AG08396 (cell line): Measurements from ENCODE around the gene UBE2I.
A peak's percentile ranks its signal among the peaks of the same experiment; 100 is the strongest.
"Not testable (repeated sequence)": the region's sequence is repeated elsewhere in the genome, so short reads cannot be mapped to it uniquely, and the experiment has no call there.

Experiments
- DNase-seq: peaks from one replicate; pipeline ENCODE4 v3.0.0; 2012; ENCODE audit warnings: low spot score, mixed read lengths

The UBE2I gene

GRCh38 chr16:1277617-1278282 is 31.7 kb upstream of the UBE2I start:
- no peak for DNase-seq

- DNase-seq: no peak
Measured at GRCh38 chr16:1278477-1278876, 31.0 kb upstream of the UBE2I start.

GRCh38 chr16:1279081-1279944 is 30.1 kb upstream of the UBE2I start:
- no peak for DNase-seq

- no peak for DNase-seq
Measured at GRCh38 chr16:1279945-1280589, 29.4 kb upstream of the UBE2I start.

GRCh38 chr16:1280783-1281182 is 28.7 kb upstream of the UBE2I start:
- DNase-seq: no peak

GRCh38 chr16:1281517-1281916 is 27.9 kb upstream of the UBE2I start:
- no peak for DNase-seq

GRCh38 chr16:1282324-1282973 is 27.0 kb upstream of the UBE2I start:
- DNase-seq: no peak

GRCh38 chr16:1283296-1283695 is 26.1 kb upstream of the UBE2I start:
- no peak for DNase-seq

- DNase-seq: no peak
Measured at GRCh38 chr16:1283996-1284616, 25.3 kb upstream of the UBE2I start.

- no peak for DNase-seq
Measured at GRCh38 chr16:1285669-1286512, 23.5 kb upstream of the UBE2I start.

- DNase-seq: no peak
Measured at GRCh38 chr16:1286513-1287094, 22.8 kb upstream of the UBE2I start.

GRCh38 chr16:1287982-1288670 is 21.3 kb upstream of the UBE2I start:
- DNase-seq: peak; percentile 58

- DNase-seq: no peak
Measured at GRCh38 chr16:1288813-1289476, 20.5 kb upstream of the UBE2I start.

GRCh38 chr16:1289477-1289866 is 20.0 kb upstream of the UBE2I start:
- DNase-seq: no peak

- no peak for DNase-seq
Measured at GRCh38 chr16:1290063-1290501, 19.4 kb upstream of the UBE2I start.

GRCh38 chr16:1290860-1291575 is 18.4 kb upstream of the UBE2I start:
- DNase-seq: no peak

GRCh38 chr16:1291576-1291974 is 17.9 kb upstream of the UBE2I start:
- no peak for DNase-seq

GRCh38 chr16:1292208-1292607 is 17.2 kb upstream of the UBE2I start:
- DNase-seq: not testable (repeated sequence)

- DNase-seq: not testable (repeated sequence)
Measured at GRCh38 chr16:1292808-1293207, 16.6 kb upstream of the UBE2I start.
